ENCODE data around the gene MAP3K10. TPM values are rescaled to one million over a fixed set of nuclear protein-coding genes. Genes with fewer than 3 reads are reported as not detected.

MAP3K10 gene
- total and polyA plus RNA-seq, 2 of the 13 experiments (the other 11 are each of a cell fraction or from before 2014, with no cell fraction given), result 3.4 to 5.0 TPM

GRCh38 chr19:40150170-40150569, 41.1 kb upstream of the MAP3K10 start:
- Histone ChIP-seq H3K4me2 (ENCODE audit: low read depth, low read length) (no peak overlapping the region), H3K9ac (ENCODE audit: insufficient read depth, low read depth, low read length) (no peak overlapping the region), H3K4me3 (replicated peaks in 1 of 3; ENCODE audit: insufficient read depth in 1 of 3, low read depth in 2 of 3, low read length in 3 of 3) (no peak overlapping the region), H3K4me1 (ENCODE audit: insufficient read depth, low read length) (no peaks in the 10 kb centered on the region), H3K9me3 (ENCODE audit: low read length) (no peaks in the 10 kb centered on the region), H3K79me2 (ENCODE audit: insufficient read depth, low read length) (no peaks in the 10 kb centered on the region), H2AFZ (ENCODE audit: low read length) (no peak overlapping the region), H4K20me1 (ENCODE audit: insufficient read depth, low read length) (no peaks in the 10 kb centered on the region), H3K27me3 (ENCODE audit: control insufficient read depth in 1 of 2, insufficient read depth in 2 of 2, low read length in 2 of 2) (no peaks in the 10 kb centered on the region; a peak in 2 of 5 replicates), H3K36me3 (replicated peaks in 1 of 2; ENCODE audit: control insufficient read depth in 1 of 2, insufficient read depth in 2 of 2, low read length in 2 of 2) (no peaks in the 10 kb centered on the region), H3K27ac (ENCODE audit: extremely low read length, insufficient read depth, low read length) (no peak overlapping the region)
- BruUV-seq (replicated peaks), result no TSS peak
- intact Hi-C loops (cut with micrococcal nuclease; ENCODE audit: unreplicated experiment) (no loop called here), in situ Hi-C loops (cut with HindIII; ENCODE audit: extremely low pct_ligation_motif_present, low pct_unique_long_range_greater_than_20kb) (no loop called here)
- TF ChIP-seq CEBPB (IDR thresholded peaks at IDR 0.05; ENCODE audit: borderline replicate concordance, low read depth, low read length) (0 out of 2 replicates have a peak, but pooled peaks have one; percentile 0), DMTF1 (CRISPR knock-in tag; IDR thresholded peaks at IDR 0.05) (no peak), ZUFSP (CRISPR knock-in tag; IDR thresholded peaks at IDR 0.05; ENCODE audit: borderline replicate concordance) (no peak), ATF7 (IDR thresholded peaks at IDR 0.05) (no peak), ATF7 (CRISPR knock-in tag; IDR thresholded peaks at IDR 0.05) (no peak), NFKBIZ (CRISPR knock-in tag; IDR thresholded peaks at IDR 0.05) (no peak)
- ATAC-seq (no peak), DNase-seq (ENCODE audit: low spot score) (no peak), FAIRE-seq (no peak)
- ChIA-PET POLR2A (no interaction called here), CTCF (ENCODE audit: low intra/inter-chr PET ratio, low total read pairs) (no interaction called here)
- WGBS (ENCODE audit: low lambda C conversion rate), result 21% methylated on average over 5 of the region's 5 CpGs

All from HepG2 (cell line).